Measurements from ENCODE around the gene KCNC1. TPM values are rescaled to one million over a fixed set of nuclear protein-coding genes. Genes with fewer than 3 reads are reported as not detected.
A peak's percentile ranks its signal among the peaks of the same experiment; 100 is the strongest.

KCNC1 gene
- total and polyA plus RNA-seq, 2 of the 13 experiments (the other 11 are each of a cell fraction or from before 2014, with no cell fraction given) = 0.01 to 0.04 TPM

DNA sequence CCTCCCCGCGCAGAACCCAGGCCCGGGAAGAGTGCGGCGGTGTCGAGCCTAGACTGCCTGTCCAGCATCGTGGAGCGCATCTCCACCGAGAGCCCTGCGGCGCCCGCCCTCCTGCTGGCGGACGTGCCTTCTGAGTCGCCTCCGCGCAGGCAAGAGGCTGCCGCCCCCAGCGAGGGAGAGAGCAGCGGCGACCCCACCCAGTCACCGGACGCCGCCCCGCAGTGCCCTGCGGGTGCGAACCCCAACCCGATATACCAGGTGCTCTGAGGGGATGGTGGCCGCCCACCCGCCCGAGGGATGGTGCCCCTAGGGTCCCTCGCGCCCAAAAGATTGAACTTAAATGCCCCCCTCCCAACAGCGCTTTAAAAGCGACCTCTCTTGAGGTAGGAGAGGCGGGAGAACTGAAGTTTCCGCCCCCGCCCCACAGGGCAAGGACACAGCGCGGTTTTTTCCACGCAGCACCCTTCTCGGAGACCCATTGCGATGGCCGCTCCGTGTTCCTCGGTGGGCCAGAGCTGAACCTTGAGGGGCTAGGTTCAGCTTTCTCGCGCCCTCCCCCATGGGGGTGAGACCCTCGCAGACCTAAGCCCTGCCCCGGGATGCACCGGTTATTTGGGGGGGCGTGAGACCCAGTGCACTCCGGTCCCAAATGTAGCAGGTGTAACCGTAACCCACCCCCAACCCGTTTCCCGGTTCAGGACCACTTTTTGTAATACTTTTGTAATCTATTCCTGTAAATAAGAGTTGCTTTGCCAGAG, 13.2 kb upstream of the KCNC1 start:
- H3K27me3 ChIP-seq (ENCODE audit: control insufficient read depth in 1 of 2, insufficient read depth in 2 of 2, low read length in 2 of 2) = peaks cover 11 to 51% of the 10 kb centered on the region in 2 experiments
- H3K4me3 ChIP-seq (replicated peaks in 1 of 3; ENCODE audit: insufficient read depth in 1 of 3, low read depth in 2 of 3, low read length in 3 of 3) = no peak overlapping the region
- H3K36me3 ChIP-seq (replicated peaks in 1 of 2; ENCODE audit: control insufficient read depth in 1 of 2, insufficient read depth in 2 of 2, low read length in 2 of 2) = no peaks in the 10 kb centered on the region
- in situ Hi-C loops (cut with HindIII; ENCODE audit: extremely low pct_ligation_motif_present, low pct_unique_long_range_greater_than_20kb) (loop anchor here (5.0 kb wide), 1 partner anchor 119 kb away; no protein-coding TSS in a partner anchor), intact Hi-C loops (cut with micrococcal nuclease; ENCODE audit: unreplicated experiment) (no loop called here)
- BruUV-seq (replicated peaks) = no TSS peak
- no peak overlapping the region for H3K4me2 ChIP-seq (ENCODE audit: low read depth, low read length)
- no peaks in the 10 kb centered on the region; the same call in 1 of the 2 replicates for H3K9me3 ChIP-seq (ENCODE audit: low read length)
- H4K20me1 ChIP-seq (ENCODE audit: insufficient read depth, low read length) = no peaks in the 10 kb centered on the region
- no peak overlapping the region for H2AFZ ChIP-seq (ENCODE audit: low read length)
- no peaks in the 10 kb centered on the region for H3K79me2 ChIP-seq (ENCODE audit: insufficient read depth, low read length)
- ChIA-PET POLR2A (no interaction called here), CTCF (ENCODE audit: low intra/inter-chr PET ratio, low total read pairs) (interaction anchor here (1.3 to 1.6 kb wide), 2 partner anchors 9 to 123 kb away, joined by 3 read pairs; no protein-coding TSS in a partner anchor)
- no peaks in the 10 kb centered on the region; the same call in 1 of the 2 replicates for H3K4me1 ChIP-seq (ENCODE audit: insufficient read depth, low read length)
- H3K9ac ChIP-seq (ENCODE audit: insufficient read depth, low read depth, low read length) = no peak overlapping the region
- FAIRE-seq (no peak), ATAC-seq (peak; percentile 25), DNase-seq (ENCODE audit: low spot score) (no peak)
- 28% methylated on average over 15 of the region's 56 CpGs for WGBS (ENCODE audit: low lambda C conversion rate)
- no peak overlapping the region for H3K27ac ChIP-seq (ENCODE audit: extremely low read length, insufficient read depth, low read length)
- TF ChIP-seq ZKSCAN1 (IDR thresholded peaks at IDR 0.05; ENCODE audit: low read length) = no peak
- TF ChIP-seq MTA3 (CRISPR knock-in tag; IDR thresholded peaks at IDR 0.05) = no peak
- no peak for TF ChIP-seq ARID2 (CRISPR knock-in tag; IDR thresholded peaks at IDR 0.05; ENCODE audit: borderline replicate concordance)
- no peak for TF ChIP-seq ZNF724P (CRISPR knock-in tag; IDR thresholded peaks at IDR 0.05; ENCODE audit: borderline replicate concordance)
- TF ChIP-seq ZBTB8A (CRISPR knock-in tag; IDR thresholded peaks at IDR 0.05; ENCODE audit: borderline replicate concordance, low read depth) = no peak
- TF ChIP-seq BATF2 (CRISPR knock-in tag; IDR thresholded peaks at IDR 0.05) = no peak

Measured in HepG2 (cell line).